Erythroblast (primary cell): Measurements from ENCODE around the gene GLT8D2.

Experiments
- GATA1 ChIP-seq: IDR thresholded peaks from 2 replicates; pipeline ENCODE4 v1.6.1; 2011; ENCODE audit warnings: low read depth, mild to moderate bottlenecking, control low read depth, low read length, moderate library complexity
- POLR2A ChIP-seq: IDR thresholded peaks from 2 replicates; pipeline ENCODE4 v1.6.1; 2011; ENCODE audit warnings: mild to moderate bottlenecking, low read length

- TF ChIP-seq POLR2A (no peak), GATA1 (no peak)
Measured at GRCh38 chr12:104073699-104074098, 23.7 kb upstream of the GLT8D2 start.
